GM19468 (cell line): ENCODE measurements around the gene CACNA1D.

ENCODE experiments used
- ATAC-seq: cut with Tn5 transposase; IDR thresholded peaks from one replicate; pipeline ENCODE4 v1.9.1; 2021; ENCODE audit warnings: mild to moderate bottlenecking, moderate library complexity, moderate number of reproducible peaks; ENCODE audit not compliant: unreplicated experiment; ENCODE audit errors: extremely low read depth

The CACNA1D gene

DNA sequence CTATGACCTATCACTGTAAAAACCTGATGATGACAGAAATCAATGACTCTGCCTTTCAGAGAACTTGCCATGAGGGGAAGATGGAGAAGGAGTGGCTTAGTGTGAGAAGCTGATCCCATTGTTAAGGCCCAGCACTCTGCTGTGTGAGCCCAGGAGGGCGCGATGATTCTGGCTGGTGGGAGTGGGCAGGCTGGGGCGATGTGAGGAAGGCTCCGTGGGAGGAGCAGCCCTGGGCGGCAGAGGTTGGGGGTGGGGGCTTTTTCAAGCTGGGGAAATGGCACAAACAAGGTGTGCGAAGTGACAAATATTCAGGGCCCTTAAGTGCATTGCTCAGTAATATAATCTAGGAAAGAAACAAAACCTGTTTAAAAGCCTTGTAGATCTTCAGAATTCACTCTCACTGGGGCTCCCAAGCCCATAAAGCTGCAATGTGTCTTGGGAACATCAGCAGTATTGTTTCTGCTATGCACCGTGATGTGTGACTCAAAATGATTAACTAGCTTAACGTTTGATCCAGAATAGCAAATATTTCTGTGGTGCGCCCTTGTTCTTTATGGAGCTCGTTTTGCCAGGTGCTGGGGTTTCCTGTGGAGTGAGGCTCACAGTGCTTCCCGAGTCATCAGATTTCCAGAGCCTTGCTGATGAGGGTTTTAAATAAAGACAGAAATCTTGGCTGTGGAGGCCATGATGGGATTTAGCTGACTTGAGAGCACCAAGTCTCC lies 210.8 kb downstream of the CACNA1D start:
- no peak for ATAC-seq

DNA sequence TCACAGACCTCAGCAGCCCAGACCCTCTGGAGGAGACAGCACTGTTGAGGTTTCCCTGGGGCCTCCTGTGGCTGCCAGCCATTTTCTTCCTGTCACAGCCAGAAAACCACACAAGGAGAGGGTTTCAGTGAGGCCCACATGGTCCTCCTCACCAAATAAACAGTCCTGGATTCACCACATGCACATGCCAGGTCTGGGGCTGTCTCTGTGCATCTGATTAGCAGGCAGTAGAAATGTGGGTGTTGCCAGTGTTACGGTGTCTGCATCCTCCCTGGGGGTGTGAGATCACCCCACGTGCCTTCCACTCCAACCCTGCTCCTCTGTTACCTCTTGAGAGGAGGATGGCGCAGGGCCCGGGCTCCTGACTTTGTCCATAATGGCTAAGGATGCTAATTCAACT lies 211.4 kb downstream of the CACNA1D start:
- no peak for ATAC-seq

DNA sequence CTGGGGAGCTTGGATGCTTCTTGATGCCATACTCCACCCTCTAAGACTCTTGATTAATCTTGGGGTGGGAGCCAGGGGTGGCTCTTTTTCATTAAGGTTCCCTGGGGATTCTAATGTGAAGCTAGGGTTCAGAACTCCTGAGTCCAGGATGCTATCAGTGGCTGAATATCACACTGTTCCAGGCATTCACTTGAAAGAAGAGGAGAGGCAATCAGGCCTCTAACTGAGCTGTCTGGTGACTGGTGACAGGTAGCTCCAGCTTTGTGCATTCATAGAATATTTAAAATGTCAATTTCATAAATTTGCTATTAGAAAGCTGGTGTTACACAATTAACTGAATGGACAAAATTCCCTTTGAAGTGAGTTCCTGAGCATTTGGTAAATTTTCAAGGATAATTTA lies 212.8 kb downstream of the CACNA1D start:
- no peak for ATAC-seq

DNA sequence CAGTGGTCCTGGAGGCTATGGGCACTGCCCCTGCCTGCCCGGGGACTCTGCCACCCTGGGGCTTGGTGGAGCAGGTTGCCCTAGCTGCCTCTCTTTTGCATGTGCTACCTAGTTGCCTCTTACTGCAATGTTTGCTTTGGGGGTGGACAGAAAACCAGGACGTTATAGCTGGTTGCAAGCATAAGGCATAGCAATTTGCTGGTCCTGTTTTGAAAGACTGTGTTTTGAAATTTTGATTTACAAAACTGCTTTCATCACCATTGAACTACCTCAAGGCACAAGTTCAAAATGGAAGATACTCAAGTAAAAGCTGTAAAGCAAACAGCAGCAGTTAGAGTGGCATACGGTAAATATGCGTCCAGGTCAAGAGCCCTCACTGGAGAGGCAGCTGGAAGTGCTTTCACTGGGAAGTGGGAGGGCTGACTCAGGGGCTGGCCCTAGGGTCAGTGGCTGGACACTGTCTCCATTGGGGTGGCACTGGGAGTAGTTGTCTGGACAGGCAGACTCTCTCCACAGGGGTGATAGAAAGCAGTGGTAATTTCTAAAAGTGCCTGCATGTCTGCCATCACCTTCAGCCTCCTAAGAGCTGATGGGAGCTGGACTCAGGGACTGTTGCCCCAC lies 213.7 kb downstream of the CACNA1D start:
- ATAC-seq = no peak

DNA sequence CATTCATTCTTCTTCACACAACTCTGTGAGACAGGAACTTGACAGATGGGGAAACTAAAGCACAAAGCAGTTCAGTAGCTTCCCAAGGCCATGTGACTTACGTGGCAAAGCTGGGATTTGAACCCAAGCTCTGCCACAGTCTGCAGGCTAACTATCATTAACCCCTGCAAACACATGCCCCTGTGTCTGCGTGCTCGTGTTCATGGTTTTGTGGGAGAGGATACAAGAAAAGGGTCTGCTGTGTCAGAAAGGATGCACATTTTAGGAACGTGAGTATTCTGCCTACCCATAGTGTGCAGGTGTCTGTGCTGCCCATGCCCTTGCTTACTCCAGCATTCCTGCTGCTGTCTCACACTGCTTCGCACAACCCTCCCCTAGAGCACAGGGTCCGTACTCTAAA lies 214.8 kb downstream of the CACNA1D start:
- no peak for ATAC-seq

DNA sequence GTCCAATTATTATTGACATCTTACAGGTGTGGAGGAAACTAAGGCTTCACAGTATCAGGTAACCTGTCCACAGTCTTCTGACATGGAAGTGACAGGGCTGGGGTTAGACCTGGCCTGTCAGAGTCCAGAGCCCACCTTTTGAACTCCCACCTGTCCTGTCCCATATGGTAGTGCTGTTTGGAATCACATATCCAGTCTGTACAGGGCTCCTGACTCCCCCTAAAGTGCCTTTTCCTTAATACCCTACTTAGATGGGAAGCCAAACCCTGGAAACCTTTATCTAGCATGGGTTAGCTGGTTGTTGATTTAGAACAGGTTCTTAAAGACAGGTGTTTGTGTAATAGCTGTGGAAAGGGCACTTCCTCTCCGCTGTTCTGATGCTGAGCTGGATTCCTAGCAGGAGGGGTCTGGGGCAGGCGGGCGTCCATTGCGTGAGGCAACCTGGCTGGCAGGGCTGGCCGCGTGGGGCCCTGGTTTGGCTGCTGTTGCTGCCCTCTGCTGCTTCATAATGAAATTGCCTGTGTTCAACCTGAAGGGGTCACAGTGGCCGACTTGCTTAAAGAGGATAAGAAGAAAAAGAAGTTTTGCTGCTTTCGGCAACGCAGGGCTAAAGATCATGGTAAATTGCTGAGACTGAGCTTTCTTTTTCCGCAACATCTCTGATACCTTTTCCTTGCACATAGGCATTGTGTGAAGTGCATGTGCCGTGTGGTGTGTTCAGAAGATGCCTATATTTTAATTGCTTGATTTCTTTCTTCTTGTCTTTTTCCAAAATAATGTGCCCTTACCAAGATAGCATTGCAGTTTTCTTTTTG lies 215.7 kb downstream of the CACNA1D start:
- ATAC-seq = peak; percentile 55

DNA sequence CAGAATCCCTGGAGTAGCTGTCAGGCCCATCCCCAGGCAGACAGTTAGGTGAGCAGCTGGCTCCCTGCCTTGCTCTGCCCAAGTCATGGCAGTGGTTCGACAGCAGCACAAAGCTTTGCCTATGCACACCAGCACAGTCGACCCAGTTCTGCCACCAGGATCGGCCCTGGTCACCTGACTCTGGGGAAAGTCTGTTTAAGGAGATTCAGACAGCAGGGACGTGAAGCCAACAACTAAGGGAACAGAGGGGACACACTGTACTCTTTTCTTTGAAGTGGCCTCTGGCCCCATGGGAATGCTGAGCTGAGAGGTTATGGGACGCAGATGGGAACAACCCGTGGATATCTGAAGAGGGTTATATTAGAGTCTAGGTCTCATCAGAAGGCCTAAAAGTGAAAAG lies 217.0 kb downstream of the CACNA1D start:
- no peak for ATAC-seq

DNA sequence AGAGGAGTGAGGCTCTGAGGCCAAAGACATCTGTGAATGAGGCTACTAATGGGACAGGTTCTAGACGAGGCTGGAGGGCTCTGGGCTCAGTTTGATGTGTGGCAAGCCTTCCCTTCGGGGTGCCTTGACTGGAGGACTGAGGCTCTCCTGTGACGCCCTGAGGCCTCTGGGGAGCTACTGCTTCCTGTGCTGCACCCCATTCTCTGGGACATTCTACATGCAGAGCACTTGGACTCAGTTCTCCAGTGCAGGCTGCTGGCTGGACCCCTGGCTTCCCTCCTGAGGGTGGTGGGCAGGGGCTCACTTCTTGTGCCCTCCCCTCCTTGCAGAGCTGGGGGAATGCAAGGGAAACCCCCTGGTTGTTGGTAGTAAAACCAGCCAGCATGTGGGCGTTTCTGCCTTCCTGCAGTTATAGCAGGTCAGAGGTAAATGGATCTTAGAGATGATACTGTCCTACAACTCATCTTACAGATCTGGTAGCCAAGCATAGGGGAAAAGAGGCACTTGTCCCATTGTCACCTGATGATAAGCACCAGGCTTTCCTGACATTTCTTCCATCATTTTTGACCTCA lies 218.5 kb downstream of the CACNA1D start:
- ATAC-seq = no peak

DNA sequence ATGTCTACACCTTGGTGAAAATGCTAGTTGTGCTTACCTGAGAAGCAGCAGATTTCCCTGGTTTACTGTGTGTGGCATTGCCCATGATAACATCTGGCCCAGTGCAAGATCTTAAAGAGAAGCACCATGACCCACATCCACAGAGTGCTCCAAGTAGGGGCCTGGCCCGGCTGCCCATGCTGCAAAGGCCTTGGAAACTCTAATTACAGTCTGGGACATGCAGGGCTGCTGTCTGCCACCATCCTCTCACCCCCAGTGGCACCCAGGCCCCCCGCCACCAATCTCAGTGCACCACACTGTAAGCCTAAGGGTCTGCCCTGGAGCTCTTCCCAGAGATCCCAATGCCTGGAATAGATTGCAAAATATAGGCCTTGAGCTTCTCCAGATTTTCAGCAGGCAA lies 219.2 kb downstream of the CACNA1D start:
- no peak for ATAC-seq

DNA sequence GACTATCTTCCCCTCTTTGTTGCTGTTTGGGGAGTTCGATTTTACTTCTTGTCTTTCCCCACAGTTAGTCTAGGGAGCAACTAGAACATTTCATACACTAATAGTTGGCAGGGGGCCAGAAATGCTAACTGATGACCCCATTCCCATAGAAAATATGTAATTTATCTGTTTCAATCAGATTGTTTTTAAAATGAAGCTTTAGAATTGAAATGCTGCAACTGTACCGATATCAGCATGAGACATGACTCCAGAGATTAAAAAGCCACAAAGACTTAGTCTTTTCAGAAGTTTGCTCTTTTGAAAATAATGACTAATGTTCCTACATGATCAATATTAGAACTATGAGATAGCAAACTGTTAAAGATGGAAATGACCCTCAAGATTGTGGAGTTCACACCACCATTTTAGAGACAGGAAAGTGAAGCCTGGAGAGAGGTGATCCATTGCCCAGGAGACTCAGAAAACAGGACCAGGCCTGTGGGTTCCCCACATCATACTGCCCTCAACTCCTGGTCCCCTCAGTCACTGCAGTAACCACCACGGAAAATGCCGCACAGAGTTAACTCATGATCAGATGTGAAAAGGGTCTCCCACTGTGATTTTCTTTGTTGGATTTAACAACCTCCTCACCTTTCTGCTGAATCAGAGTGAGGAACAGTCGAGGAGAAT lies 221.5 kb downstream of the CACNA1D start:
- ATAC-seq = no peak

DNA sequence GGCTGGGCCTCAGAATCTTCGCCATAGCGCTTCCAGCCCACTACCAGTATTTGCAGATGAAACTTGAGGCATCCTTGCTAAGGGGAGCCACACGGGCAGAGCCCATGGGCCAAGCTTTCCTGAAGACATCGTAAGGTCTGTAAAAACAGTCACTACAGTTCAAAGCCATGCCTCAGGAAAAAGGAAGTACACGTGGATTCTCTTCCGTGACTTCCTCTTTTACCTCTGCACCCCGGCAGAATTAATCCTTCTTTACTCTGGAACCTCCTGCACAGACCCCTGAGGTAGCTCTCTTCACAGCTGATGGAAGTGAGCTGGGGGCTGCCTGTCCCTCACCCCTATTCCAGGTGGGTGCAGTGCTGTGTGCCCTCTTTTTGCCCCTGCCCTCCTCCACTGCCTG lies 222.6 kb downstream of the CACNA1D start:
- no peak for ATAC-seq

DNA sequence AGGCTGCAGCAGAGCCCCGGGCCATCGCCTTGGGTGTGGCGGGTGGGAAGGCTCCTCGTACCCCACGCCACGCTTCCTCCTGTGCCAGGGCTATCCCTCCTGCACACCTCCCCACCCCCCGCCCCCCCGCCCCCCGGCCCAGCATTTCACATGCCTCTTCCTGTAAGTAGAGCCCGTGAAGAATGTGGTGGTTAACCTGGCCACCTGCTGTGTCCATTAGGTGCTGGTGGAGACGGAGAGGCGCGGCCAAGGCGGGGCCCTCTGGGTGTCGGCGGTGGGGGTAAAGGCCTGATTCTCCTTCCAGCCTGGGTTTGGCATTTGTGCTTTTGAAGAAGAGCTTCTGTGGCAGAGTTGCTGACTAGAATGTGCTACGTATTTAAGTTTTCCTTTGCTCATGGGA lies 224.1 kb downstream of the CACNA1D start:
- ATAC-seq = no peak

DNA sequence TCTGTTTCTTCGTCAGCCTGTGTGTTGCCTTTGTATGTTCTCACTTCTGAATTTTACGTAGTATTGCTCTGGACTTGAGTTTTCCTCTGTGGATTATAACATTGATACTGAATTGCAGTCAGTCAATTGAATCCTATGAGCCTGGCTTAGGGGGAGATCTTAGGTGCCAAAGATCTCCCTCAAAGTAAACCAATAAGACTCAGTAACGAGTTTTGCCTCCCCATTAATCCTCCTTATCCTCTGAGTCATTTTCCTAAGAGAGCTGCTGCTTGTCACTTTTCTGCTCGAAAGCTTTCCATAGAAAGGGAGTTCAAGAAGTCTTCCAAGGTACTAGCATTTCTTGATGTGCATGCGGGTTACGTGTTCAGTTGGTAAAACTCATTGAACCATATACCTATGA lies 225.4 kb downstream of the CACNA1D start:
- no peak for ATAC-seq

DNA sequence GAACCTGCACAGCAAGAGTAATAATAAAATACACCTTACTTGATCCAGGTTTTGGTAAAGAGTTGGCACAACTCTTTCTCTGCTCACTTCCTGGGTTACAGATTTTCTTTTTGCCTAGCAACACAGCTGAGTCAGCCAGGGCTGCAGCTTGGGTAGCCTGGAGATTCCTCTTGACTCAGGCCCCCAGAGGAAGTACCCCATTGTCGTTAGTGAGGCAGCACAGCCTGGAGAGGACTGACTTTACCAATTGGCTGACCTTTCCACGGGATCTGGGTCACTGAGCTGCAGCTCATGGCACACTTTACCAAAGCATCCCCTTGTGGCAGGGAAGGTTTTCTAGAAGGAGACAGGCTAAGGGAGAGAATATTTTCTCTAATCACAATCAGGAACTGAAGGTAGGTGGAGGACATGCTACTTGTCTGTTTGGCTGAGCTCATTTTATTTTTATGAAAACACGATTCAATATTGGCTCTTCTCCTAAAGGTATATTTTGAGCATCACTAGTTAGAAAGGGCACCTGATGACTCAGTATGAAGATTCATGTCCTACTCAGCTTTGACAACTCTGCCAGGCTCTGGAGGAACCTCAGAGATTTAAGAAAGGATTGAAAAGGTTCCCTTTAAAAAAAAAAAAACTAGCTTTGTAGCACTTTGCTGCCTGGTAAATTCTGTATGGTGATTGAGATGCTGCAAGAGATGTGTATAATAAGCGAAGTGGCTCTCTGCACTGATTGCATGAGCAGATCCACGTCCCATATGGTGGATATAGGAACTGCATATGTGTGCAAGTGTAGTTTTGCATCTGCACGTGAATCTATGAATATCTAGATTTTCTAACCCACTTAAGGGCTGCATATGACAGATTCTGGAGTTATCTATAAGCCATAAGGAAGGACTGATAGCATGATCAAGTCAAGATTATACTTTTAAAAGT lies 227.0 kb downstream of the CACNA1D start:
- no peak for ATAC-seq

DNA sequence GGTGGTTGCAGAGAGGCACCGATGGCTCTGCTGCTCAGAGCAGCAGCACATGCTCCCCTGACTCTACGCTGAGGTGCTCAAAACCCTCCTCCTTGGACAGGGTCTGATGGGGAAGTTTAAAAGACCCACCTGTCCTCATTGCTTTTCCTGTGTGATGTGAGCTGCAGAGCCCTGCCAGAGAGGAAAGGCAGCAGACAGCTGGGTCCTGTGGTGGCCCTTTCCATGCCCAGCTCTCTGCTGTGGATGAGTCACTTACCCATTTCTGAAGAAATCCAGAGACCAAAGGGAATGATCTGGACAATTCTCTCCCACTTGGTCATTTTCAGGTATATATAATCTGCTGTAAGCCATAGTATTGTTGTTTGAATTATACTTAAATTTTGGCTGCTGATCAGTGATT lies 230.2 kb downstream of the CACNA1D start:
- ATAC-seq = no peak

DNA sequence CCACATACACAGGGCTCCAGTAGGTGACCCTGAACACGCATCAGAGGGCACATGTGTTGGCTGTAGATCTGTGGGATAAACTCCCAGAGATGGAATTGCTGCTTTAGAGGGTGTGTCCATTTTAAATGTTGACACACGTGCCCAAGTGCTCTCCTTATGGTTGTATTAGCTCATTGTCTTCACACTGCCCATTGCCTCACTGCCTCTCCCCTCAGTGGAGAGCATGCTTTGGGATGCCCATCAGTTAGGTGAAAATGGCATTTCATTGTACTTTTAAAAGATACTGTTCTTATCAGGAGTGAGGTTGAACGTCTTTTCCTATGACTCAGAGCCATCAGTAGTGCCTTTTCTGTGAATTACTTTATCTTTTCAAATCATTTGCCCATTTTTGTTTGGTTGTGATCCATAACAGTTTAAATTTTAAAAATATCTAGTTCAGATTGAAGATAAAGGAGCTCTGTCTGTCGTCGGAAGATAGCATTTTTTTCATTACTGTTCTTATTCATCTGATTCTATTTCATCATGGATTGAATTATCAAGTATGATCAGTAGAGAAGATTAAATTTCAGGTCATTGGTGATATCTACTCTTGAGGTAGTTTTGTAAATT lies 231.1 kb downstream of the CACNA1D start:
- ATAC-seq = no peak

DNA sequence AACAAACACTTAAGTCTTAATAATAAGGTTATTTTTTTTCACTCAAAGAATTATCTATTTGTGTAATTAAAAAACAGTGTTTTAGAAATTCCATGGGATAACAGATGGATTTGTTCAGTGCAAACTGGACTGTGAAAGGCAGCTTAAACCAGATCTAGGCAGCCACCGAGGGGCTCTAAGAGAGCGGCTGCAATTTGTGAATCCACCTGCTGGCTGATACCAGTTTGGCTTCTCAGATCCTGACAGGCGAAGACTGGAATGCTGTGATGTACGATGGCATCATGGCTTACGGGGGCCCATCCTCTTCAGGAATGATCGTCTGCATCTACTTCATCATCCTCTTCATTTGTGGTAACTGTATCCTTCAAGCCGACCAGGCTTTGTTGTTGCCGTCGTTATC lies 232.2 kb downstream of the CACNA1D start:
- ATAC-seq = no peak

DNA sequence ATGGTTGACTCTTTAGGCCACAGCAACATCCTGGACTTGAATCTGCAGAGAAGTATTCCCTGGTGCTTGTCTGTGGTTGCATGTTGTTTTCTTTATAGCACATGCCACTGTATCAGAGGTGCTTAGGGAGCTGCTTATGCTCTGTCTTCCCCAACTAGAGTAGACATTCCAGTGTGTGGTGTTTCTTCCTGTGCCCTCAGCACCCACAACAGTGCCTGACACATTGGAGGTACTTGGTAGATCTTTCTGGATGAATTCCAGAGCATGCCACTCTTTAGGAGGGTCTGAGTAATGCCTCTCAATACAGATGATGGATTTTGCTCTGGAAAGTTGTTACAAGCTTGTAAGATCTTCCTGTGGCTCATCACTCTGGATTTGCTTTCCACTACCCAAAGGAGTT lies 234.2 kb downstream of the CACNA1D start:
- no peak for ATAC-seq

DNA sequence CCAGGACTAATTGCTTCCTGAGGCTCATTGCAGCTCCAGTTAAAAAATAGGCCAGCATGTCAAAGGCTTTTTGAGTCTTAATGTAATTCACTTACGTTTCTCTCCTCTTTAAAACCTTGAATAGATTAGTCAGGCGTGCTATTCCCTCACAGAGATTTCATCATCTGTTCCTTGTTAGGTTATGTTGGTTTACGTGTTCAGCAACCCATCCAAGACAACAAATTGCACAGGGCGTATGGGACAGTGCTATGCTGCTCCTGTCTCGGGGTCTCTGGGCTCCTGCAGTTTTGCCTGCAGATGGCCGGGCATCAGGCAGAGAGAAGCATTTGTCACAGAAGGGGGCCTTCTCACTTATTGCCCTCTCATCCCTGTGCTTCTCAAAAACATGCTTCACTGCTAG lies 234.7 kb downstream of the CACNA1D start:
- no peak for ATAC-seq
